Ectodermal cell (in vitro differentiated cells): ENCODE measurements around the gene EMSY.
"Not testable (repeated sequence)": the region's sequence is repeated elsewhere in the genome, so short reads cannot be mapped to it uniquely, and the experiment has no call there.

Source experiments
- H3K27ac ChIP-seq: 2 replicates; pipeline ENCODE4 v1.7.0; 2013; ENCODE audit warnings: mild to moderate bottlenecking, low read depth, low read length; ENCODE audit not compliant: insufficient read depth, poor library complexity, severe bottlenecking
- H3K27me3 ChIP-seq: 2 replicates; pipeline ENCODE4 v1.7.0; 2013; ENCODE audit warnings: mild to moderate bottlenecking, low read length; ENCODE audit not compliant: insufficient read depth, control insufficient read depth, poor library complexity, severe bottlenecking
- H3K36me3 ChIP-seq: one replicate; pipeline ENCODE4 v1.7.0; 2013; ENCODE audit warnings: low read length; ENCODE audit not compliant: control insufficient read depth, insufficient read depth
- H3K4me1 ChIP-seq: one replicate; pipeline ENCODE4 v1.7.0; 2013; ENCODE audit warnings: low read length; ENCODE audit not compliant: control insufficient read depth, insufficient read depth
- H3K4me3 ChIP-seq: 2 replicates; pipeline ENCODE4 v1.7.0; 2013; ENCODE audit warnings: low read depth, low read length, control low read depth; ENCODE audit not compliant: insufficient read depth
- H3K9me3 ChIP-seq: 2 replicates; pipeline ENCODE4 v1.7.0; 2013; ENCODE audit warnings: mild to moderate bottlenecking, low read length, moderate library complexity; ENCODE audit not compliant: control insufficient read depth
- WGBS, 2 experiments: methylation state at CpG; one replicate each; pipeline ENCODE4 v1.1.7; 2013; ENCODE audit warnings: missing lambda C conversion rate in 2 of 2; 5-methylcytosine and 5-hydroxymethylcytosine counted together

Gene EMSY

DNA sequence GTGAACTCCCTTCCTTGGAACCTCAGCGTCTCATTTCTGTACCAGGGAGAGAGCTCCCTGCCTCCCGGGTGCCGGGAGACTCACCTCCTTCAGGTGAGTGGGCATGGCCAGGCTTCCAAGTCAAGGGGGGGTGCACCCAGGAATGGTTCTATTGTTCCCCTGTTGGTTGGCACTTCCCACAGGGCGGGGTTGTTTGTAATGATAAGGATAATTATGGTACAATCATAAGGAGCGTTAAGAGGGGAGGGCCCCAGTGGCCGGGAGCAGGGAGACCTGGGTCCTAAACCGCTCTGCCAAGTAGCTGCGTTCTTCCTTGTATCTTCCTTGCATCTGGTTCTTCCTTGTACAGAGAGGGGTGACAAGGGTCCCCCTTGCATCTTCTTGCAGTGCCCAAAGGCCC is 146.6 kb downstream of the EMSY start:
- Histone ChIP-seq H3K36me3 (no peaks in the 10 kb centered on the region), H3K4me3 (no peak overlapping the region), H3K4me1 (peaks cover 14% of the 10 kb centered on the region), H3K27me3 (no peaks in the 10 kb centered on the region), H3K27ac (no peak overlapping the region), H3K9me3 (no peaks in the 10 kb centered on the region)
- WGBS, 2 experiments = 93 to 95% methylated on average over 8 of the region's 8 CpGs

DNA sequence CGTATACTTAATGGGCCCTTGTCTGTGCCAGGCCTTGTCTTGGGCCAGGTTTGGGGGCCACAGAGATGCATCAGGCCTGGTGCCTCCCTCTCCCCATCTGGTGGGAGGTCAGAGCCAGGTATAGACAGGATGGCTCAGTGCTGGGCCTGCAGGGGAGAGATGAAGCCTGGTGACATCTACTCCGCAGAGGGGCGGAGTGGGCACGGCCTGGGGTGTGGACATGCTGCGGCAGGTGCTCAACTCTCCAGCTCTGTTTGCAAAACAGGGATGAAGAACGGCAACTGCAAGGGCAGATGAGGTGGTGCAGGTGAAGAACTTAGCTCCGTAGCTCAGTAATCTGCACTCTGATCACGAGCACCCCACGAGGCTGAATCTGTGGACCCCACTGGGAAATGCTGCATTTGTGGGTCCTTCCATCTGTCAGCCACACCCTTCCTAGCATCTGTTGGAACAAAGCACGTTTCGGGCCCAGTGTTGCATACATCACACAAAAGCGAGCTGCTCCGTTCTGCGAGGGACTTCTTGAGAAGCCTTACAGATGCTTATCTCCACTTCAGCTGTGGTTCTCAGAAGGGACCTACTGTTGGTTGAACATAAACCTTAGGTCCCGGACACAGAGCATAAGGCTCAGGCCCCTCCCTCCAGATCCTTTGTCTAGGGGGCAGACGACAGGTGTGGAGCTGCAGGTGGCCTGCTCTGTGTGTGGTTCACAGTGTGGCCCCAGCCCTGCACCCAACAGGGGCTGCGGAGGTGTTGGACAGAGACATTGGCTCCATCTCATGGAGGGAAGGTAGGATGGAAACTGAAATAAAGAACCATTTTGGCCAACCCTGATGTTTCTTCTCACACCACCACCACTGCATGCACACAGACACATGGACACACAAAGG is 147.5 kb downstream of the EMSY start:
- no peaks in the 10 kb centered on the region for H3K27me3 ChIP-seq
- no peak overlapping the region for H3K27ac ChIP-seq
- WGBS, 2 experiments = 92 to 94% methylated on average over 17 of the region's 17 CpGs
- H3K4me1 ChIP-seq = peaks cover 14% of the 10 kb centered on the region
- H3K4me3 ChIP-seq = no peak overlapping the region
- no peaks in the 10 kb centered on the region for H3K36me3 ChIP-seq
- no peaks in the 10 kb centered on the region for H3K9me3 ChIP-seq

DNA sequence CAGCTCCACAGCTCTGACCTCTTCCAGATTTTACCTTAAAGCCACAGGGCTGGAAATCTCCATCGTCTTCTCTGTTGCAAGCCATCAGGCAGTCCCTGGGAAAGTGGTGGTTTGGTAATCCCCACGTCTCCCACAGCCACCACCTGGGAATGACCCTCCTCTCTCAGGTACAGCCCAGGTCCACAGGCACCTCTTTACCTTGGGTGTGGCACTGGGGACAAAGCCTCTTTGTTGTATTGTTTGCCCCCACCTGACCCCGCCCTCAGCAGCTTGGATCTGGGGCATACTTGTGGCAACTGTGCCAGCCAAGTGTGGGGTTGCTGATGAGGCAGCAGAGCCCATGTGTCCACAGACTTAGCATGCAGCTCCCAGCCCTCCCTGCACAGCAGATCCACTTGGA is 148.1 kb downstream of the EMSY start:
- Histone ChIP-seq H3K9me3 (no peaks in the 10 kb centered on the region), H3K27me3 (no peaks in the 10 kb centered on the region), H3K36me3 (no peaks in the 10 kb centered on the region), H3K4me1 (peaks cover 14% of the 10 kb centered on the region), H3K4me3 (no peak overlapping the region), H3K27ac (no peak overlapping the region)
- 91 to 93% methylated on average over 3 of the region's 3 CpGs for WGBS, 2 experiments

DNA sequence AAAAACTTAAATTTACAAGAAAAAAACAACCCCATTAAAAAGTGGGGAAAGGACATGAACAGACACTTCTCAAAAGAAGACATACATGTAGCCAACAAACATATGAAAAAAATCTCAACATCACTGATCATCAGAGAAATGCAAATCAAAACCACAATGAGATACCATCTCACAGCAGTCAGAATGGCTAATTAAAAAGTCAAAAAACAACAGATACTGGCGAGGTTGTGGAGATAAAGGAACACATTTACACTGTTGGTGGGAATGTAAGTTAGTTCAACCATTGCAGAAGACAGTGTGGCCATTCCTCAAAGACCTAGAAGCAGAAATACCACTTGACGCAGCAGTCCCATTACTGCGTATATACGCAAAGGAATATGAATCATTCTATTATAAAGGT is 150.3 kb downstream of the EMSY start:
- H3K36me3 ChIP-seq, H3K27ac ChIP-seq, H3K27me3 ChIP-seq, H3K9me3 ChIP-seq, H3K4me3 ChIP-seq: not testable (repeated sequence)
- WGBS, 2 experiments = 88 to 94% methylated on average over 4 of the region's 4 CpGs
- H3K4me1 ChIP-seq = peaks cover 11% of the 10 kb centered on the region

DNA sequence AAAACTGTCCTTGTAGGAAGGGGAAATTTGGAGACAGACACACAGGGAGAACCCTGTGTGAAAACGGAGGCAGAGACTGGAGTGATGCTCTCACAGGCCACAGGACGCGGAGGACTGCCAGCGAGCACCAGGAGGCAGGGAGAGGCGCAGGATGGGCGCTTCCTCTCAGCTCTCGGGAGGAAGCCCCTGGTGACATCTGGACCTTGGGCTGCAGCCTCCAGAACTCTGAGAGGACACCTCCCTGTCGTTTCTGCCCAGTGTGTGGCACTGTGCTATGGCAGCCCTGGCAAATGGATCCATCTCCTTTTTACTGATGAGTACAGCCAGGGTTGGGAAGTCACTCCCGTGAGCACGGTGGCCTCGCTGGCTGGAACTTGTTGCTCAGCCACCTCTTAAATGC is 151.8 kb downstream of the EMSY start:
- Histone ChIP-seq H3K4me1 (peaks cover 6% of the 10 kb centered on the region), H3K27ac (no peak overlapping the region), H3K4me3 (no peak overlapping the region), H3K9me3 (no peaks in the 10 kb centered on the region), H3K27me3 (no peaks in the 10 kb centered on the region), H3K36me3 (no peaks in the 10 kb centered on the region)
- WGBS, 2 experiments = 86% methylated on average over 11 of the region's 11 CpGs

DNA sequence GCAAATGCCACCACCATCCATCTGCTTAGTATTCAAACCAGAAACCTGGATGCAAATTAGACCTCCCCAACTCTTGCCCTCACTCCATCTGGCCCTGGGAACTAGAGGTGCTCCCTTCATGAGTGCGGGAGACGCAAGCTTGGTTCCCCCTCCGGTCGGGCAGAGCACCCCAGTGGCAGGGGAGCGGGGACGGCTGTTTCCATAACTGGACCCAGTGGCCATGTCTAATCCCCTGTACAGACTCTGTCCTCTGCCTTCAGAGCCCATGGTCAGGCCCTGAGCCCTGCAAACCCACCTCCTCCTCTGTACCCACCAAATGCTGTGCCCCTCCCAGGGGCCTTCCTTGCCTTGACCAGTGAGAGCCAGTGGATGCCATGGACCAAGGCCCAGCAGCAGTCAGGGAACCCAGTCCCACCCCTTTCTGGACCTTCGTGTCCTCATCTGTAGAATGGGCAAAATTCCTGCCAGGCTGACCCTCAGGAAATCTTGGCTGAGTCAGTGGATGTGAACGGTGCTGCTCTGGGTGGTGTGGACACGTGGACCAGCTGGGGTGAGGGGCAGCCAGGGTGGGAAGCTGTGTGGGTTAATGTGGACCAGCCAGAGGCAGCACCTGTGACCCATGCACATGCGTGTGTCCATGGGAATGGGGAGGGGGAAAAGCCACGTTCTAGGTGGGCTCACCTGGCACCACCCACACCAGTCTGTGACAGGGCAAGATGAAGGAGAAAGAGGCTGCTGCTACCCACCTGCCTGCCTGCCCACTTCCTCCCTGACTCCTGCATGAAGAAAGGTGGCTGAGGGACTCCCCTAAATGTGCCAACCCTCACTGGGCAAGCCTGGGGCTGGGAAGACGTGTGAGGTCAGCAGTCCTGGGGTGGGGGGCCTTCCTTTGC is 153.0 kb downstream of the EMSY start:
- no peak overlapping the region for H3K4me3 ChIP-seq
- no peaks in the 10 kb centered on the region for H3K27me3 ChIP-seq
- no peaks in the 10 kb centered on the region for H3K36me3 ChIP-seq
- H3K9me3 ChIP-seq = no peaks in the 10 kb centered on the region
- WGBS, 2 experiments = 83 to 85% methylated on average over 12 of the region's 12 CpGs
- no peak overlapping the region for H3K27ac ChIP-seq
- H3K4me1 ChIP-seq = peaks cover 6% of the 10 kb centered on the region

DNA sequence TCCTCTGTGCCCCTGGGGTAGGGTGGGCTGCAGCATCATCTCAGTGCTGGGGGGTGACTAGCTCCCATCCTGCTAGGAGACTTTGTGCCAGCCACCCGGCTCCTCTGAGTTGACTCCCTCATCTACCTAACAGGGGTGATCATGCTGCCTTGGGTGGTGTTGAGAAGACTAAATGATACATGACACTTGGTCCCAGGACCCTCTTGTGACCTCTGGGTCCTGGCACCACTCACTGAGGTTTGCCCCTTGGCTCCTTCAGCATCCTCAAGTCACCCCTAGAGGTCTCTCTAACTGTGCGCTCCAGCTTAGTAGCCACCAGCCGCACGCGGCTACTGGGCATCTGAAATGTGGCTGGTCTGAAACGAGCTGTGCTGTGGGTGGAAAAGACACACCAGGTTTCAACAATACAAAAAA is 153.6 kb downstream of the EMSY start:
- WGBS, 2 experiments = 44 to 78% methylated on average over 1 to 5 of the region's 6 CpGs
- H3K36me3 ChIP-seq = no peaks in the 10 kb centered on the region
- no peak overlapping the region for H3K27ac ChIP-seq
- no peak overlapping the region for H3K4me3 ChIP-seq
- H3K4me1 ChIP-seq = peaks cover 6% of the 10 kb centered on the region
- H3K27me3 ChIP-seq = no peaks in the 10 kb centered on the region
- no peaks in the 10 kb centered on the region for H3K9me3 ChIP-seq

DNA sequence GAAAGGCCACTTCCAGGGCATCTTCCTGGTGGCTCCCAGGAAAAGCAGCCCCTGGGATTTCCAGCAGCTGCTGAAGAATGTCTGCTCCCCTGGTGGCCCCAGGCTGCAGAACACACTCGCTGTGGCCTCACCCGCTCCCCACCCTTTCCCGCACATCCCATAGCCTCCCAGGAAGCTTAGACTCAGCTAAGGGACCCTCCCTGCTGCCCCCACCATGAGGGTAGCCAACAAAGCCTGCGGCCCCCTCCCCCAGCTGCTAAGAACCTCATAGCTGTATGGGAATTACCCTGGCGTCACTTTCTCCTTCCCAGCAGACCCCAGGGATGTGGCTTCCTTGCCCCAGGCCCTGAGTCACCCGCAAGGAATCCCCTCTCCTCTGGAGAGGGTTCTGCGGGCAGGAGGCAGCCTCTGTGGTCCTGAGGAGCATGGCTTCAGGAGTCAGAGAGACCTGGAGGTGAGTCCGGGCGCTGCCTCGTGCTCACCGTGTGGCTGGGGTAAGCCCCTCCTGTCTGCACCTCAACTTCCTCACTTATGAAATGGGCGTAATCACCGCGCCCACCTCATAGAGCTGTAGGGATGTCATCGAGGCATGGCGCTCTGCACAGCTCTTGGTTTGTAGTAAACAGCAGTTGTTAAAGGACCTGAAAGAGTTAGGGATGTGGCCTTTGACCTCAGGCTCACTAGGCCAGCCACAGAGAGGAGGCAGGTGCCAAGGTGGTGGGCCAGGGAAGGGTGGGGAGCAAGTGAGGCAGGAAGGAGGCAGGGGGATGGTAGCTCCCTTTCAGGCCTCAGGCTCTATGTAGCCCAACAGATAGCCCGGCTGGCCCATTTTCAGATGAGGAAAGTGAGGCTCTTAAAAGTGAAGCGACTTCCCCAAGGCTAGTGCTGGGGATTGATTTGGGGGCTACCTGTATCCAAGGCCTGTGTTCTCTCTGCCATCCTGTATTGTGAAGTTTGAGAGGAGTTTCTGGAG is 154.5 kb downstream of the EMSY start:
- 83 to 86% methylated on average over 18 of the region's 18 CpGs for WGBS, 2 experiments
- no peaks in the 10 kb centered on the region for H3K27me3 ChIP-seq
- peaks cover 7% of the 10 kb centered on the region for H3K4me1 ChIP-seq
- no peak overlapping the region for H3K4me3 ChIP-seq
- H3K36me3 ChIP-seq = no peaks in the 10 kb centered on the region
- H3K27ac ChIP-seq = no peak overlapping the region
- no peaks in the 10 kb centered on the region for H3K9me3 ChIP-seq

DNA sequence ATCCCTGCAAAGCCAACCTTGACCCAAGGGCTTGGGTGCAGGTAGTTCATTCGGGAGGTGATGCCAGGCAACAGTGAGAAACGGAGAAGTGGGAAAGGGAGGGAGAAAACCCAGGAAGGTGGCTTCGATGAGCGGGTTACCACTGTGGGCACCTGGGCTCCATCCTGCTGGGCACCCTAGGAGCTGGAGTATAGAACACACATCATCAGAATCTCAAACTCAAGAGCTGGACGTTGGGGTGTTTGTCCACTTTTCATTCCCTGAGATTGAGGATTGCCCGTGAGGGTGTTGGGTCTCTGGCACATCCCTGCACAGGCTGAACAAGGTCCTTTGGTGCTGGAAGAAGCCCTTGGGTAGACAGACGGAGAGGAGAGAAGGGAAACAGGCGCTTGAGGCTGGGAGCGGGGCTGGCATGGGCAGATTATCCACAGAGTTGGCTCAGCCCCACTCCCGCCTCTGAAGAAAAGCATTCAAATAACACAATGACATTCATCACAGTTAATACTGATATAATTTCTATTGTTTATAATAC is 155.4 kb downstream of the EMSY start:
- 88 to 92% methylated on average over 9 of the region's 10 CpGs for WGBS, 2 experiments
- H3K36me3 ChIP-seq = no peaks in the 10 kb centered on the region
- H3K4me3 ChIP-seq = no peak overlapping the region
- no peaks in the 10 kb centered on the region for H3K27me3 ChIP-seq
- no peak overlapping the region for H3K27ac ChIP-seq
- no peaks in the 10 kb centered on the region for H3K9me3 ChIP-seq
- peaks cover 10% of the 10 kb centered on the region for H3K4me1 ChIP-seq
